Fibroblast of peridontal ligament (primary cell): ENCODE results near the gene HRK.

Experiments
- DNase-seq: peaks from one replicate; pipeline ENCODE4 v3.0.0-alpha.2; 2010; ENCODE audit errors: extremely low read depth

The HRK gene

GRCh38 chr12:116881325-116881876 is at the start of gene HRK:
HRK (minus strand) TSS chr12:116881441; CDS start chr12:116881307, 134 bp downstream.
- no peak for DNase-seq

DNA sequence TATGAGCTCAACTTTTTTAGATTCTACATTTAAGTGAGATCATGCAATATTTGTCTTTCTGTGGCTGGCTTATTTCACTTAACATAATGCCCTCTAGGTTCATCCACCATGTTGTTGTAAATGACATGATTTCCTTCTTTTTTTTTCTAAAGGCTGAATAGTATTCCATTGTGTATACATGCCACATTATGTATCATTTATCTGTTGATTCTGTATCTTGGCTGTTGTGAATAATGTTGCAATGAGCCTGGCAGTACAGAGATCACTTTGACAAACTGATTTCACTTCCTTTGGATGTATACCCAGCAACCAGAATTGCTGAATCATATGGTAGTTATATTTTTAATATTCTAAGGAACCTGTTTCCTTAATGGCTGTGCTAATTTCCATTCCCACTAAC is 48.6 kb upstream of the HRK start:
- no peak for DNase-seq

- no peak for DNase-seq
These were observed 47.3 kb upstream of the HRK start for GRCh38 chr12:116928504-116928903.

- DNase-seq, result no peak
These were observed 46.2 kb upstream of the HRK start for GRCh38 chr12:116927244-116927940.

GRCh38 chr12:116926283-116927243 is 45.3 kb upstream of the HRK start:
- peak; percentile 17 for DNase-seq

- peak; percentile 18 for DNase-seq
These were observed 43.6 kb upstream of the HRK start for GRCh38 chr12:116924558-116925453.

DNA sequence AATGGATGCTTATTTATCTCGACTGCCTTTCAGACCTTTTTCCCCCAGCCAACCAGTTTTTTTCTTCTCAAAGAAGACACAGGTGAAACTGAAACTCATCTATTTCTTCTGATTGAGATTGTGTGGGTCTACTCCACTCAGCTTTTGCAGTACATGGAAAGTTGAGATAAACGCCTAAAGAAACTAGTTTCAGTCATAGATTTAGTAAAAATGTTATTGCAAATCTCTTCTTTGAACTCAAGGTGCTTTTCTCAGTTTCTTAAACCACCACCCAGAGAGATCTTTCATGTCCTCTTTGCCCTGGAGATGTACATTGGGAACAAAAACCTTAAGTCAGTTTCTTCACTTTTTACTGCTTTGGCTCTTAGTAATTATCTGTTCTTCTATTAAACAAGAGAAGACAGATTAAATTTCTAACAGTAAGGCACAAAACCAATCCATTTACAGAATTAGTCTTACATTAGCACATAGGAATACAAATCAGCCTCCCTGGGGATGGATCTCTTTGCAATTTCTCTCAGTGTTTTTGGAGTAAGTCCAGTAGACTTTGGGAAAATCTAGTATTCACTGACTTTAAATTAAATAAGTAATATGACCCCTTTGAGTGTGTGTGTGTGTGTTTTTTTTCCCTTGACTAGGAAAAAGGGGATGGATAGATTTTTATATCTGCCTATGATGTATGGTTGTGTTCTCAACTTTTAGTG is 41.1 kb upstream of the HRK start:
- peak; percentile 92 for DNase-seq

- no peak for DNase-seq
These were observed 39.7 kb upstream of the HRK start for GRCh38 chr12:116920939-116921338.

- no peak for DNase-seq
These were observed 38.7 kb upstream of the HRK start for GRCh38 chr12:116919706-116920485.

DNA sequence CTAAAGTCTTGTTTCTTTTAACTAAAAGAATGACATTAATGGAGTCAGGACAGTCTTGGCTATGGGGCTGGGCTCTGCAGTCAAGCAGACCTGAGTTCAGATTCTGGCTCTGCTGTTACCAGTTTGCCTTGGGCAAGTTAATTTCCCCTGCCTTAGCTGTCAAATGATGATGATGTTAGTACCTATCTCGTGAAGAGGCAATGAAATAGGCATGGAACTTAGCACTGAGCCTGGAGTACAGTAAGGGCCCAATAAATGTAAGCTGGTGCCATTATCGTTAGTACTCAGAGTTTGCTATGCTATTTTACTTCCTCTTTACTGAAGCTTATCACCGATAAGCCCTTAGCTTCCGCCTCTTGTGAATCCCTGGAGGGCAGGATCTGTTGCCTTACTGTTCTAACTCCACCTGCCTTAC is 38.0 kb upstream of the HRK start:
- DNase-seq, result no peak

GRCh38 chr12:116918464-116918863 is 37.2 kb upstream of the HRK start:
- DNase-seq, result no peak

- DNase-seq, result peak; percentile 59
These were observed 35.5 kb upstream of the HRK start for GRCh38 chr12:116916714-116917114.

GRCh38 chr12:116916122-116916521 is 34.9 kb upstream of the HRK start:
- DNase-seq, result peak; percentile 34

- DNase-seq, result no peak
These were observed 34.1 kb upstream of the HRK start for GRCh38 chr12:116915326-116915725.

DNA sequence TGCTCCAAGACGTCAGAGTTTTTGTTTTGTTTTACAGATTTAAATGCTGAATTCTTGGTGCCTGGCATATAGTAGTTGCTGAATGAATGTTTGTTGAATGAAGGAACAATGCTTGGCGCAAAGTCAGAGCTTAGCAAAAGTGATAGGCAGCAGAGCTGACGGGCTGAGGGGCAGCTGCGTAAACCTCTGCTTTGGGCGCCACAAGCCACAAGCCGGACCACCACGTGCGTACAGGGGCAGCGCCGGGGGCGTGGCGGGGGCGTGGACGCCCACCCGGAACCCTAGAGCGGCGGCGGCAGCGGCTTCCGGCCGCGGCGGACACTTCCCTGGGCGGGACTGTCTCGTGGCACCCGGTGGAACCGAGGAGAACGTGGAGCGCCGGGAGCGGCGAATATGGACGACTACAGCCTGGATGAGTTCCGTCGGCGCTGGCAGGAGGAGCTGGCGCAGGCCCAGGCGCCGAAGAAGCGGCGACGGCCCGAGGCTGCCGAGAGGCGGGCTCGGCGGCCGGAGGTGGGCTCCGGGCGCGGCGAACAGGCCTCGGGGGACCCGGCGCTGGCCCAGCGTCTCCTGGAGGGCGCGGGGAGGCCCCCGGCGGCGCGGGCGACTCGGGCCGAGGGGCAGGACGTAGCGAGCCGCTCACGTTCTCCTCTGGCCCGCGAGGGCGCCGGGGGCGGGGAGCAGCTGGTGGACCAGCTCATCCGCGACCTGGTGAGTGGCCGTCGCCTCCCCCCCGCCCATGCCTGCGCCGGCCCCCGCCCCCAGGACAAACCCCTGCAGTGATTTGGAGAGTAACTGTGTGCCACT is 29.6 kb upstream of the HRK start, which contains the start of gene FBXW8:
FBXW8 (plus strand) TSS at position 306 of the 807 bp plus-strand sequence; CDS start at position 394, 88 bp downstream.
- peak; percentile 57 for DNase-seq

GRCh38 chr12:116910280-116910644 is 29.0 kb upstream of the HRK start:
- DNase-seq, result no peak

- DNase-seq, result no peak
These were observed 25.0 kb upstream of the HRK start for GRCh38 chr12:116906285-116906684.

GRCh38 chr12:116903818-116904217 is 22.6 kb upstream of the HRK start:
- DNase-seq, result no peak

DNA sequence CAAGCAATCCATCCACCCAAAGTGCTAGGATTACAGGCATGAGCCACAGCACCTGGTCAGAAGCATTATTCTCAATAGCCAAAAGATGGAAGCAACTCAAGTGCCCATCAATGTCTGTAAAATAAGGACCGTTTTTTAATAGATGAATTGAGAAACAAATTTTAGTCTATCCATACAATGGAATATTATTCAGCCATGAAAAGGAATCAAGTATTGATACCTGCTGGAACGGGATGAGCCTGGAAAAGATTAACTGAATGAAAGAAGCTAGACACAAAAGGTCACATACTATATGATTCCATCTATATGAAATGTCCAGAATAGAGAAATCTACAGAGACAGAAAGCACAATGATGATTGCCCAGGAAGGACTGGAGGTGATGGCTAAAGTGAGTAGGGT is 20.4 kb upstream of the HRK start:
- no peak for DNase-seq
